ENCODE results near the gene ANO7. TPM values are rescaled to one million over a fixed set of nuclear protein-coding genes. Genes with fewer than 3 reads are reported as not detected.

ANO7 gene
- total RNA-seq, 2 experiments from 2014 or later, result 0.14 to 0.25 TPM

GRCh38 chr2:241151934-241152660, 36.4 kb upstream of the ANO7 start:
- Histone ChIP-seq H3K27me3 (ENCODE audit: control insufficient read depth in 1 of 2, insufficient read depth in 2 of 2, low read length in 2 of 2) (no peaks in the 10 kb centered on the region), H3K4me3 (ENCODE audit: low read length) (no peak overlapping the region), H3K36me3 (ENCODE audit: insufficient read depth, low read length) (peaks cover 15% of the 10 kb centered on the region), H3K27ac (ENCODE audit: low read depth in 1 of 2, low read length in 2 of 2) (no peak overlapping the region), H3K4me1 (ENCODE audit: insufficient read depth, low read length) (peaks cover 41% of the 10 kb centered on the region), H3K9me3 (ENCODE audit: control insufficient read depth in 1 of 2, insufficient read depth in 1 of 2, low read length in 2 of 2) (no peaks in the 10 kb centered on the region)
- no peak for ATAC-seq (ENCODE audit: poor library complexity)
- peaks cover 46% of the 10 kb centered on the region for H3K36me3 Mint-ChIP-seq (ENCODE audit: low read depth)
- H3K27ac Mint-ChIP-seq, result peak overlapping the region; percentile 89
- no peak for TF ChIP-seq CTCF (IDR thresholded peaks at IDR 0.05)
- intact Hi-C loops (cut with DNase I, micrococcal nuclease), result loop anchor here (2.0 to 10.0 kb wide), 10 partner anchors 137 to 583 kb away; partner anchors contain the start of genes D2HGDH (in 1 of the 2), FARP2 (in 1 of the 2) and STK25 (in 1 of the 2)
- no peak for DNase-seq
- H3K4me3 Mint-ChIP-seq, result peak overlapping the region; percentile 97
- no peaks in the 10 kb centered on the region for H3K27me3 Mint-ChIP-seq
- no peaks in the 10 kb centered on the region for H3K9me3 Mint-ChIP-seq
- peaks cover 50% of the 10 kb centered on the region for H3K4me1 Mint-ChIP-seq (ENCODE audit: low read depth)
- CTCF ChIA-PET, result interaction anchor here (6.9 kb wide), 1 partner anchor 74 kb away, joined by 66 read pairs; no protein-coding TSS in a partner anchor
- POLR2A ChIA-PET, result interaction anchor here (3.6 to 4.9 kb wide), 3 partner anchors 49 to 164 kb away, joined by 23 to 73 read pairs (median 55); partner anchors contain the start of genes HDLBP, MTERF4 and SEPTIN2

GRCh38 chr2:241153616-241154015, 34.9 kb upstream of the ANO7 start:
- no peak overlapping the region for H3K27ac ChIP-seq (ENCODE audit: low read depth in 1 of 2, low read length in 2 of 2)
- Mint-ChIP-seq H3K4me3 (peak overlapping the region; percentile 16), H3K4me1 (ENCODE audit: low read depth) (peaks cover 42% of the 10 kb centered on the region), H3K9me3 (no peaks in the 10 kb centered on the region), H3K27ac (no peak overlapping the region), H3K36me3 (ENCODE audit: low read depth) (peaks cover 58% of the 10 kb centered on the region), H3K27me3 (no peaks in the 10 kb centered on the region)
- ChIA-PET POLR2A (no interaction called here), CTCF (no interaction called here)
- no peaks in the 10 kb centered on the region for H3K9me3 ChIP-seq (ENCODE audit: control insufficient read depth in 1 of 2, insufficient read depth in 1 of 2, low read length in 2 of 2)
- ATAC-seq (ENCODE audit: poor library complexity) (no peak), DNase-seq (no peak)
- intact Hi-C loops (cut with DNase I, micrococcal nuclease), result loop anchor here (5.0 to 10.0 kb wide), 7 partner anchors 139 to 581 kb away; partner anchors contain the start of genes D2HGDH (in 1 of the 2) and STK25 (in 1 of the 2)
- H3K27me3 ChIP-seq (ENCODE audit: control insufficient read depth in 1 of 2, insufficient read depth in 2 of 2, low read length in 2 of 2), result no peaks in the 10 kb centered on the region
- no peak overlapping the region for H3K4me3 ChIP-seq (ENCODE audit: low read length)
- no peak for TF ChIP-seq CTCF (IDR thresholded peaks at IDR 0.05)
- peaks cover 30% of the 10 kb centered on the region for H3K36me3 ChIP-seq (ENCODE audit: insufficient read depth, low read length)
- H3K4me1 ChIP-seq (ENCODE audit: insufficient read depth, low read length), result peaks cover 29% of the 10 kb centered on the region

- POLR2A ChIA-PET, result no interaction called here
- intact Hi-C loops (cut with DNase I, micrococcal nuclease), result loop anchor here (5.0 to 10.0 kb wide), 7 partner anchors 140 to 580 kb away; partner anchors contain the start of genes D2HGDH (in 1 of the 2) and STK25 (in 1 of the 2)
- H3K27ac Mint-ChIP-seq, result peak overlapping the region; percentile 29
Observed at GRCh38 chr2:241154915-241155314, 33.6 kb upstream of the ANO7 start.

More at GRCh38 chr2:241154915-241155314, 33.6 kb upstream of the ANO7 start:
- Histone ChIP-seq H3K9me3 (ENCODE audit: control insufficient read depth in 1 of 2, insufficient read depth in 1 of 2, low read length in 2 of 2) (no peaks in the 10 kb centered on the region), H3K27me3 (ENCODE audit: control insufficient read depth in 1 of 2, insufficient read depth in 2 of 2, low read length in 2 of 2) (no peaks in the 10 kb centered on the region), H3K4me3 (ENCODE audit: low read length) (no peak overlapping the region), H3K36me3 (ENCODE audit: insufficient read depth, low read length) (peaks cover 43% of the 10 kb centered on the region), H3K4me1 (ENCODE audit: insufficient read depth, low read length) (peaks cover 23% of the 10 kb centered on the region), H3K27ac (ENCODE audit: low read depth in 1 of 2, low read length in 2 of 2) (no peak overlapping the region)
- DNase-seq, result no peak
- CTCF ChIA-PET, result no interaction called here
- no peak for ATAC-seq (ENCODE audit: poor library complexity)
- TF ChIP-seq CTCF (IDR thresholded peaks at IDR 0.05), result no peak
- H3K4me3 Mint-ChIP-seq, result peak overlapping the region; percentile 34
- H3K36me3 Mint-ChIP-seq (ENCODE audit: low read depth), result peaks cover 65% of the 10 kb centered on the region
- H3K9me3 Mint-ChIP-seq, result no peaks in the 10 kb centered on the region
- peaks cover 40% of the 10 kb centered on the region for H3K4me1 Mint-ChIP-seq (ENCODE audit: low read depth)
- no peaks in the 10 kb centered on the region for H3K27me3 Mint-ChIP-seq

All from CD4-positive, alpha-beta T cell (primary cell).